Activated CD8-positive, alpha-beta memory T cell treated with anti-CD3 and anti-CD28 coated beads, Interleukin-2, amount 50 U/mL, for 24 hours (primary cell): ENCODE results near the gene SMIM10L2A.
"Not testable (repeated sequence)": the region's sequence is repeated elsewhere in the genome, so short reads cannot be mapped to it uniquely, and the experiment has no call there.

ENCODE experiments used
- DNase-seq: peaks from one replicate; pipeline ENCODE4 v3.0.0-alpha.2; 2020; ENCODE audit errors: extremely low read depth

SMIM10L2A gene

GRCh38 chrX:135454816-135455215 is 33.1 kb downstream of the SMIM10L2A start:
- DNase-seq, result no peak

GRCh38 chrX:135461756-135462155 is 40.0 kb downstream of the SMIM10L2A start:
- not testable (repeated sequence) for DNase-seq

GRCh38 chrX:135463937-135464336 is 42.2 kb downstream of the SMIM10L2A start:
- DNase-seq, result no peak

- no peak for DNase-seq
Measured at GRCh38 chrX:135476378-135476777, 54.6 kb downstream of the SMIM10L2A start.

- peak; percentile 0 for DNase-seq
Measured at GRCh38 chrX:135477576-135477975, 55.8 kb downstream of the SMIM10L2A start.
